WTC11 (cell line): ENCODE results near the gene CDC42EP2. TPM values are rescaled to one million over a fixed set of nuclear protein-coding genes. Genes with fewer than 3 reads are reported as not detected.

Experiments used
- ATAC-seq: fragments of 200-7000 bp; cut with Tn5 transposase; 2 replicates; pipeline ENCODE4 v1.10.0; 2021; ENCODE audit warnings: mild to moderate bottlenecking, moderate library complexity
- CTCF ChIA-PET: fragments of 300-600 bp; sonication (Branson Sonifier 250); formaldehyde crosslinking; loops from one replicate; lab custom pipeline; 2021; ENCODE audit warnings: antibody characterized with exemption; lab: Charles Lee
- POLR2A ChIA-PET: fragments of 350-600 bp; sonication (Branson Sonifier 250); formaldehyde crosslinking; loops from one replicate; lab custom pipeline; 2021; ENCODE audit warnings: antibody characterized with exemption; lab: Charles Lee
- DNase-seq: peaks from one replicate; pipeline ENCODE4 v3.0.0; 2021; ENCODE audit warnings: low spot score
- H3K27ac Mint-ChIP-seq: 2 replicates; pipeline ENCODE4 v1.8.0; 2021; ENCODE audit warnings: mixed read lengths
- H3K27me3 Mint-ChIP-seq: 2 replicates; pipeline ENCODE4 v1.8.0; 2021; ENCODE audit warnings: low read depth, mild to moderate bottlenecking, moderate library complexity, mixed read lengths
- H3K36me3 Mint-ChIP-seq: 2 replicates; pipeline ENCODE4 v1.8.0; 2021; ENCODE audit warnings: mixed read lengths
- H3K4me1 Mint-ChIP-seq: 2 replicates; pipeline ENCODE4 v1.8.0; 2022; ENCODE audit warnings: mixed read lengths
- H3K4me3 Mint-ChIP-seq: 2 replicates; pipeline ENCODE4 v1.8.0; 2021; ENCODE audit warnings: mild to moderate bottlenecking, moderate library complexity, mixed read lengths
- H3K9me3 Mint-ChIP-seq: 2 replicates; pipeline ENCODE4 v1.8.0; 2021; ENCODE audit warnings: mixed read lengths
- EMX1 ChIP-seq: fragments of 250-450 bp; sonication (Bioruptor Pico); IDR thresholded peaks from 2 replicates; pipeline ENCODE4 v1.8.0; 2021; ENCODE audit warnings: mild to moderate bottlenecking
- ETV6 ChIP-seq: sonication (generic); formaldehyde crosslinking; IDR thresholded peaks from 2 replicates; pipeline ENCODE4 v1.8.1; 2022; ENCODE audit warnings: mild to moderate bottlenecking, missing genetic modification reagents
- NFATC4 ChIP-seq: fragments of 250-450 bp; sonication (Bioruptor Pico); IDR thresholded peaks from 2 replicates; pipeline ENCODE4 v1.9.0; 2021; ENCODE audit warnings: mild to moderate bottlenecking
- NR3C1 ChIP-seq: sonication (generic); formaldehyde crosslinking; conservative IDR thresholded peaks from 2 replicates; pipeline ENCODE4 v1.8.1; 2023; ENCODE audit warnings: low read depth, mild to moderate bottlenecking, missing genetic modification reagents
- SP1 ChIP-seq: sonication (generic); formaldehyde crosslinking; conservative IDR thresholded peaks from 2 replicates; pipeline ENCODE4 v1.8.1; 2022; ENCODE audit warnings: missing genetic modification reagents
- TP53 ChIP-seq: sonication (generic); formaldehyde crosslinking; IDR thresholded peaks from 2 replicates; pipeline ENCODE4 v1.8.1; 2023; ENCODE audit warnings: mild to moderate bottlenecking, missing genetic modification reagents
- ZNF423 ChIP-seq: fragments of 250-450 bp; sonication (Bioruptor Pico); IDR thresholded peaks from 2 replicates; pipeline ENCODE4 v2.1.2; 2022; ENCODE audit warnings: mild to moderate bottlenecking, moderate library complexity
- total RNA-seq: library from RNA; stranded (reverse); gene quantifications from 3 replicates; pipeline ENCODE4 v1.2.3, GENCODE V29; 2021
- TF ChIP-seq, protein P1 (sequence below): sonication (generic); formaldehyde crosslinking; IDR thresholded peaks from 2 replicates; pipeline ENCODE4 v1.8.0; 2022; ENCODE audit warnings: mild to moderate bottlenecking, missing genetic modification reagents
- TF ChIP-seq, protein P2 (sequence below): sonication (generic); formaldehyde crosslinking; IDR thresholded peaks from 2 replicates; pipeline ENCODE4 v1.8.0; 2022; ENCODE audit warnings: mild to moderate bottlenecking, missing genetic modification reagents
- TF ChIP-seq, protein P3 (sequence below): sonication (generic); formaldehyde crosslinking; conservative IDR thresholded peaks from 2 replicates; pipeline ENCODE4 v1.8.1; 2023; ENCODE audit warnings: mild to moderate bottlenecking, low read depth, missing genetic modification reagents, moderate library complexity
- TF ChIP-seq, protein P4 (sequence below): sonication (generic); formaldehyde crosslinking; IDR thresholded peaks from 2 replicates; pipeline ENCODE4 v1.8.1; 2023; ENCODE audit warnings: mild to moderate bottlenecking, moderate library complexity, missing genetic modification reagents
- TF ChIP-seq, protein P5 (sequence below): sonication (generic); formaldehyde crosslinking; IDR thresholded peaks from 2 replicates; pipeline ENCODE4 v1.8.0; 2023; ENCODE audit warnings: missing genetic modification reagents, mild to moderate bottlenecking, borderline replicate concordance
- TF ChIP-seq, protein P6 (sequence below): fragments of 250-450 bp; sonication (Bioruptor Pico); IDR thresholded peaks from 2 replicates; pipeline ENCODE4 v1.9.0; 2021; ENCODE audit warnings: moderate library complexity, mild to moderate bottlenecking, inconsistent platforms, borderline replicate concordance
- TF ChIP-seq, protein P7 (sequence below): fragments of 250-450 bp; sonication (Bioruptor Pico); IDR thresholded peaks from 2 replicates; pipeline ENCODE4 v1.8.0; 2021; ENCODE audit warnings: mild to moderate bottlenecking
- TF ChIP-seq, protein P8 (sequence below): sonication (generic); formaldehyde crosslinking; IDR thresholded peaks from 2 replicates; pipeline ENCODE4 v1.8.0; 2023; ENCODE audit warnings: mild to moderate bottlenecking, missing genetic modification reagents

Gene CDC42EP2
- total RNA-seq, 1 experiment from 2014 or later = 11.0 TPM

DNA sequence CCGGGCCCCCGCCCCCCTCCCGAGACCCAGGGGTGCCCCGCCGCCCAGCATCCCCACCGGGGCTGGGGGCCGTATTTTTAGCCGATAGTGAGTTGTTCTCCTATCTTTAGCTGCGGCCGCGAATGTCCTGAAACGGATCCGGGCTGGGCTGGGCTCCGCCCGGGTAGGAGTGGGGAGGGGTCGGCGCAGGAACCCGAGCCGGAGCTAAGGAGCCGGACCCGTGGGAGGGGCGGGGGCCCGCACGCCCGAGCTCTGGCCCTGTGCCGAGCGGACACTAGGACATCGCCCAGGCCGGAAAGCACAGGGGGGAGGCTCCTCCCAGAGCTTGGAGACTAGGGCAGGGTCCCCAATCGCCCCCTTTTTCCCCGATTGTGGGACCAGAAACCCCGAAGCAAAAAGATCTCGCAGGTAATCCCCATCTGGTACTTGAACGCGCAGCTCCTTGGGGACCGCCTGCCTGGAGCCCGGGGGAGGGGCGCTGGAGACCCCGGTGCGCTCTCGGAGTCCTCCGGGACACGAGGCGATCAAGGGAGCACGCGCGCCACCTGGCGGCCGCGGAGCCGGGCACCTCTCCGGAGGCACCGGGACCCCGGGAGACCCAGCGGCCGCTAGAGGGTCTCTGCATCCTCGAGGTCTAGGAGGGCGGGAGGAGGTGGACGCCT lies 669 bp downstream of the CDC42EP2 start:
- H3K27me3 Mint-ChIP-seq = peaks cover 35% of the 10 kb centered on the region
- peak; percentile 94 for DNase-seq
- peaks cover 39% of the 10 kb centered on the region for H3K4me1 Mint-ChIP-seq
- ChIA-PET POLR2A (interaction anchor here (0.7 to 2.9 kb wide), 11 partner anchors 8 to 319 kb away, joined by 3 to 13 read pairs (median 4); partner anchors contain the start of genes BATF2, DPF2, MALAT1 and POLA2), CTCF (interaction anchor here (0.6 to 13.2 kb wide), 53 partner anchors 9 to 277 kb away, joined by 3 to 232 read pairs (median 5); partner anchors contain the start of genes CAPN1, DPF2, FAU and MRPL49)
- no peaks in the 10 kb centered on the region for H3K9me3 Mint-ChIP-seq
- H3K27ac Mint-ChIP-seq = no peak overlapping the region
- peak overlapping the region; percentile 71 for H3K4me3 Mint-ChIP-seq
- ATAC-seq = peak; percentile 58
- peaks cover under 1% of the 10 kb centered on the region; the same call in 1 of the 2 replicates for H3K36me3 Mint-ChIP-seq
- TF ChIP-seq, protein P1, sequence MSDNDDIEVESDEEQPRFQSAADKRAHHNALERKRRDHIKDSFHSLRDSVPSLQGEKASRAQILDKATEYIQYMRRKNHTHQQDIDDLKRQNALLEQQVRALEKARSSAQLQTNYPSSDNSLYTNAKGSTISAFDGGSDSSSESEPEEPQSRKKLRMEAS (CRISPR knock-in tag) = peak; percentile 84
- TF ChIP-seq TP53 (CRISPR knock-in tag) (0 out of 2 replicates have a peak, but pooled peaks have one; percentile 52), SP1 (CRISPR knock-in tag) (no peak; the same call in 1 of the 2 replicates), ETV6 (CRISPR knock-in tag) (0 out of 2 replicates have a peak, but pooled peaks have one; percentile 30), ZNF423 (CRISPR knock-in tag) (peak; percentile 90), NR3C1 (CRISPR knock-in tag) (0 out of 2 replicates have a peak, but pooled peaks have one; percentile 60), NFATC4 (no peak), EMX1 (CRISPR knock-in tag) (0 out of 2 replicates have a peak, but pooled peaks have one; percentile 28)
- TF ChIP-seq, protein P2, sequence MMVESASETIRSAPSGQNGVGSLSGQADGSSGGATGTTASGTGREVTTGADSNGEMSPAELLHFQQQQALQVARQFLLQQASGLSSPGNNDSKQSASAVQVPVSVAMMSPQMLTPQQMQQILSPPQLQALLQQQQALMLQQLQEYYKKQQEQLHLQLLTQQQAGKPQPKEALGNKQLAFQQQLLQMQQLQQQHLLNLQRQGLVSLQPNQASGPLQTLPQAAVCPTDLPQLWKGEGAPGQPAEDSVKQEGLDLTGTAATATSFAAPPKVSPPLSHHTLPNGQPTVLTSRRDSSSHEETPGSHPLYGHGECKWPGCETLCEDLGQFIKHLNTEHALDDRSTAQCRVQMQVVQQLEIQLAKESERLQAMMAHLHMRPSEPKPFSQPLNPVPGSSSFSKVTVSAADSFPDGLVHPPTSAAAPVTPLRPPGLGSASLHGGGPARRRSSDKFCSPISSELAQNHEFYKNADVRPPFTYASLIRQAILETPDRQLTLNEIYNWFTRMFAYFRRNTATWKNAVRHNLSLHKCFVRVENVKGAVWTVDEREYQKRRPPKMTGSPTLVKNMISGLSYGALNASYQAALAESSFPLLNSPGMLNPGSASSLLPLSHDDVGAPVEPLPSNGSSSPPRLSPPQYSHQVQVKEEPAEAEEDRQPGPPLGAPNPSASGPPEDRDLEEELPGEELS (CRISPR knock-in tag) = 0 out of 2 replicates have a peak, but pooled peaks have one; percentile 16
- TF ChIP-seq, protein P3, sequence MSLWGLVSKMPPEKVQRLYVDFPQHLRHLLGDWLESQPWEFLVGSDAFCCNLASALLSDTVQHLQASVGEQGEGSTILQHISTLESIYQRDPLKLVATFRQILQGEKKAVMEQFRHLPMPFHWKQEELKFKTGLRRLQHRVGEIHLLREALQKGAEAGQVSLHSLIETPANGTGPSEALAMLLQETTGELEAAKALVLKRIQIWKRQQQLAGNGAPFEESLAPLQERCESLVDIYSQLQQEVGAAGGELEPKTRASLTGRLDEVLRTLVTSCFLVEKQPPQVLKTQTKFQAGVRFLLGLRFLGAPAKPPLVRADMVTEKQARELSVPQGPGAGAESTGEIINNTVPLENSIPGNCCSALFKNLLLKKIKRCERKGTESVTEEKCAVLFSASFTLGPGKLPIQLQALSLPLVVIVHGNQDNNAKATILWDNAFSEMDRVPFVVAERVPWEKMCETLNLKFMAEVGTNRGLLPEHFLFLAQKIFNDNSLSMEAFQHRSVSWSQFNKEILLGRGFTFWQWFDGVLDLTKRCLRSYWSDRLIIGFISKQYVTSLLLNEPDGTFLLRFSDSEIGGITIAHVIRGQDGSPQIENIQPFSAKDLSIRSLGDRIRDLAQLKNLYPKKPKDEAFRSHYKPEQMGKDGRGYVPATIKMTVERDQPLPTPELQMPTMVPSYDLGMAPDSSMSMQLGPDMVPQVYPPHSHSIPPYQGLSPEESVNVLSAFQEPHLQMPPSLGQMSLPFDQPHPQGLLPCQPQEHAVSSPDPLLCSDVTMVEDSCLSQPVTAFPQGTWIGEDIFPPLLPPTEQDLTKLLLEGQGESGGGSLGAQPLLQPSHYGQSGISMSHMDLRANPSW = no peak
- TF ChIP-seq, protein P4, sequence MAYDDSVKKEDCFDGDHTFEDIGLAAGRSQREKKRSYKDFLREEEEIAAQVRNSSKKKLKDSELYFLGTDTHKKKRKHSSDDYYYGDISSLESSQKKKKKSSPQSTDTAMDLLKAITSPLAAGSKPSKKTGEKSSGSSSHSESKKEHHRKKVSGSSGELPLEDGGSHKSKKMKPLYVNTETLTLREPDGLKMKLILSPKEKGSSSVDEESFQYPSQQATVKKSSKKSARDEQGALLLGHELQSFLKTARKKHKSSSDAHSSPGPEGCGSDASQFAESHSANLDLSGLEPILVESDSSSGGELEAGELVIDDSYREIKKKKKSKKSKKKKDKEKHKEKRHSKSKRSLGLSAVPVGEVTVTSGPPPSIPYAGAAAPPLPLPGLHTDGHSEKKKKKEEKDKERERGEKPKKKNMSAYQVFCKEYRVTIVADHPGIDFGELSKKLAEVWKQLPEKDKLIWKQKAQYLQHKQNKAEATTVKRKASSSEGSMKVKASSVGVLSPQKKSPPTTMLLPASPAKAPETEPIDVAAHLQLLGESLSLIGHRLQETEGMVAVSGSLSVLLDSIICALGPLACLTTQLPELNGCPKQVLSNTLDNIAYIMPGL (CRISPR knock-in tag) = peak; percentile 83
- TF ChIP-seq, protein P5, sequence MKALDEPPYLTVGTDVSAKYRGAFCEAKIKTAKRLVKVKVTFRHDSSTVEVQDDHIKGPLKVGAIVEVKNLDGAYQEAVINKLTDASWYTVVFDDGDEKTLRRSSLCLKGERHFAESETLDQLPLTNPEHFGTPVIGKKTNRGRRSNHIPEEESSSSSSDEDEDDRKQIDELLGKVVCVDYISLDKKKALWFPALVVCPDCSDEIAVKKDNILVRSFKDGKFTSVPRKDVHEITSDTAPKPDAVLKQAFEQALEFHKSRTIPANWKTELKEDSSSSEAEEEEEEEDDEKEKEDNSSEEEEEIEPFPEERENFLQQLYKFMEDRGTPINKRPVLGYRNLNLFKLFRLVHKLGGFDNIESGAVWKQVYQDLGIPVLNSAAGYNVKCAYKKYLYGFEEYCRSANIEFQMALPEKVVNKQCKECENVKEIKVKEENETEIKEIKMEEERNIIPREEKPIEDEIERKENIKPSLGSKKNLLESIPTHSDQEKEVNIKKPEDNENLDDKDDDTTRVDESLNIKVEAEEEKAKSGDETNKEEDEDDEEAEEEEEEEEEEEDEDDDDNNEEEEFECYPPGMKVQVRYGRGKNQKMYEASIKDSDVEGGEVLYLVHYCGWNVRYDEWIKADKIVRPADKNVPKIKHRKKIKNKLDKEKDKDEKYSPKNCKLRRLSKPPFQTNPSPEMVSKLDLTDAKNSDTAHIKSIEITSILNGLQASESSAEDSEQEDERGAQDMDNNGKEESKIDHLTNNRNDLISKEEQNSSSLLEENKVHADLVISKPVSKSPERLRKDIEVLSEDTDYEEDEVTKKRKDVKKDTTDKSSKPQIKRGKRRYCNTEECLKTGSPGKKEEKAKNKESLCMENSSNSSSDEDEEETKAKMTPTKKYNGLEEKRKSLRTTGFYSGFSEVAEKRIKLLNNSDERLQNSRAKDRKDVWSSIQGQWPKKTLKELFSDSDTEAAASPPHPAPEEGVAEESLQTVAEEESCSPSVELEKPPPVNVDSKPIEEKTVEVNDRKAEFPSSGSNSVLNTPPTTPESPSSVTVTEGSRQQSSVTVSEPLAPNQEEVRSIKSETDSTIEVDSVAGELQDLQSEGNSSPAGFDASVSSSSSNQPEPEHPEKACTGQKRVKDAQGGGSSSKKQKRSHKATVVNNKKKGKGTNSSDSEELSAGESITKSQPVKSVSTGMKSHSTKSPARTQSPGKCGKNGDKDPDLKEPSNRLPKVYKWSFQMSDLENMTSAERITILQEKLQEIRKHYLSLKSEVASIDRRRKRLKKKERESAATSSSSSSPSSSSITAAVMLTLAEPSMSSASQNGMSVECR (CRISPR knock-in tag) = 0 out of 2 replicates have a peak, but pooled peaks have one; percentile 36
- TF ChIP-seq, protein P6, sequence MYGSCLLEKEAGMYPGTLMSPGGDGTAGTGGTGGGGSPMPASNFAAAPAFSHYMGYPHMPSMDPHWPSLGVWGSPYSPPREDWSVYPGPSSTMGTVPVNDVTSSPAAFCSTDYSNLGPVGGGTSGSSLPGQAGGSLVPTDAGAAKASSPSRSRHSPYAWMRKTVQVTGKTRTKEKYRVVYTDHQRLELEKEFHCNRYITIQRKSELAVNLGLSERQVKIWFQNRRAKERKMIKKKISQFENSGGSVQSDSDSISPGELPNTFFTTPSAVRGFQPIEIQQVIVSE (CRISPR knock-in tag) = no peak
- TF ChIP-seq, protein P7, sequence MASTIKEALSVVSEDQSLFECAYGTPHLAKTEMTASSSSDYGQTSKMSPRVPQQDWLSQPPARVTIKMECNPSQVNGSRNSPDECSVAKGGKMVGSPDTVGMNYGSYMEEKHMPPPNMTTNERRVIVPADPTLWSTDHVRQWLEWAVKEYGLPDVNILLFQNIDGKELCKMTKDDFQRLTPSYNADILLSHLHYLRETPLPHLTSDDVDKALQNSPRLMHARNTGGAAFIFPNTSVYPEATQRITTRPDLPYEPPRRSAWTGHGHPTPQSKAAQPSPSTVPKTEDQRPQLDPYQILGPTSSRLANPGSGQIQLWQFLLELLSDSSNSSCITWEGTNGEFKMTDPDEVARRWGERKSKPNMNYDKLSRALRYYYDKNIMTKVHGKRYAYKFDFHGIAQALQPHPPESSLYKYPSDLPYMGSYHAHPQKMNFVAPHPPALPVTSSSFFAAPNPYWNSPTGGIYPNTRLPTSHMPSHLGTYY = no peak
- TF ChIP-seq, protein P8, sequence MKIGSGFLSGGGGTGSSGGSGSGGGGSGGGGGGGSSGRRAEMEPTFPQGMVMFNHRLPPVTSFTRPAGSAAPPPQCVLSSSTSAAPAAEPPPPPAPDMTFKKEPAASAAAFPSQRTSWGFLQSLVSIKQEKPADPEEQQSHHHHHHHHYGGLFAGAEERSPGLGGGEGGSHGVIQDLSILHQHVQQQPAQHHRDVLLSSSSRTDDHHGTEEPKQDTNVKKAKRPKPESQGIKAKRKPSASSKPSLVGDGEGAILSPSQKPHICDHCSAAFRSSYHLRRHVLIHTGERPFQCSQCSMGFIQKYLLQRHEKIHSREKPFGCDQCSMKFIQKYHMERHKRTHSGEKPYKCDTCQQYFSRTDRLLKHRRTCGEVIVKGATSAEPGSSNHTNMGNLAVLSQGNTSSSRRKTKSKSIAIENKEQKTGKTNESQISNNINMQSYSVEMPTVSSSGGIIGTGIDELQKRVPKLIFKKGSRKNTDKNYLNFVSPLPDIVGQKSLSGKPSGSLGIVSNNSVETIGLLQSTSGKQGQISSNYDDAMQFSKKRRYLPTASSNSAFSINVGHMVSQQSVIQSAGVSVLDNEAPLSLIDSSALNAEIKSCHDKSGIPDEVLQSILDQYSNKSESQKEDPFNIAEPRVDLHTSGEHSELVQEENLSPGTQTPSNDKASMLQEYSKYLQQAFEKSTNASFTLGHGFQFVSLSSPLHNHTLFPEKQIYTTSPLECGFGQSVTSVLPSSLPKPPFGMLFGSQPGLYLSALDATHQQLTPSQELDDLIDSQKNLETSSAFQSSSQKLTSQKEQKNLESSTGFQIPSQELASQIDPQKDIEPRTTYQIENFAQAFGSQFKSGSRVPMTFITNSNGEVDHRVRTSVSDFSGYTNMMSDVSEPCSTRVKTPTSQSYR (CRISPR knock-in tag) = 0 out of 2 replicates have a peak, but pooled peaks have one; percentile 28
